Activated CD8-positive, alpha-beta memory T cell treated with anti-CD3 and anti-CD28 coated beads for 48 hours (primary cell): Measurements from ENCODE around the gene B4GALT1.
"Not testable (repeated sequence)": the region's sequence is repeated elsewhere in the genome, so short reads cannot be mapped to it uniquely, and the experiment has no call there.

Experiments used
- DNase-seq, 3 experiments: peaks; one replicate each; pipeline ENCODE4 v3.0.0-alpha.2; 2020; ENCODE audit warnings: low read depth in 2 of 3, low spot score in 2 of 3

B4GALT1 gene

GRCh38 chr9:33185406-33185805 lies 18.3 kb upstream of the B4GALT1 start:
- DNase-seq = no peak

- DNase-seq = no peak
These were observed 17.8 kb upstream of the B4GALT1 start for GRCh38 chr9:33184963-33185362.

GRCh38 chr9:33182519-33182918 lies 15.4 kb upstream of the B4GALT1 start:
- no peak for DNase-seq

- no peak for DNase-seq
These were observed 13.5 kb upstream of the B4GALT1 start for GRCh38 chr9:33180526-33181184.

- DNase-seq = no peak
These were observed 12.0 kb upstream of the B4GALT1 start for GRCh38 chr9:33178972-33179697.

GRCh38 chr9:33177639-33178038 lies 10.5 kb upstream of the B4GALT1 start:
- no peak for DNase-seq

- no peak for DNase-seq
These were observed 9.9 kb upstream of the B4GALT1 start for GRCh38 chr9:33177086-33177485.

GRCh38 chr9:33175649-33176325 lies 8.7 kb upstream of the B4GALT1 start:
- no peak for DNase-seq

- no peak for DNase-seq
These were observed 5.4 kb upstream of the B4GALT1 start for GRCh38 chr9:33172256-33173238.

GRCh38 chr9:33170464-33171415 lies 3.6 kb upstream of the B4GALT1 start:
- DNase-seq = no peak

- no peak for DNase-seq
These were observed 1.9 kb upstream of the B4GALT1 start for GRCh38 chr9:33168941-33169544.

GRCh38 chr9:33167972-33168461 lies 881 bp upstream of the B4GALT1 start:
- no peak for DNase-seq

GRCh38 chr9:33166231-33167083 lies 679 bp downstream of the B4GALT1 start:
- DNase-seq = no peak

- no peak for DNase-seq
These were observed 1.6 kb downstream of the B4GALT1 start for GRCh38 chr9:33165263-33166151.

GRCh38 chr9:33164921-33165262 lies 2.2 kb downstream of the B4GALT1 start:
- DNase-seq = not testable (repeated sequence)

- no peak for DNase-seq
These were observed 2.9 kb downstream of the B4GALT1 start for GRCh38 chr9:33164138-33164809.
